Hepatocyte (in vitro differentiated cells): ENCODE measurements around the gene CYP20A1.

ENCODE experiments used
- EZH2 ChIP-seq: fragments of 200-600 bp; sonication (generic); IDR thresholded peaks from 2 replicates; pipeline ENCODE4 v1.6.1; 2016; ENCODE audit warnings: antibody characterized with exemption, mild to moderate bottlenecking, borderline replicate concordance
- EZH2phosphoT487 ChIP-seq: fragments of 200-600 bp; sonication (generic); IDR thresholded peaks from one replicate; pipeline ENCODE4 v1.6.1; 2018; ENCODE audit warnings: antibody characterized with exemption, mild to moderate bottlenecking, low read depth, moderate library complexity; ENCODE audit not compliant: unreplicated experiment, severe bottlenecking
- TF ChIP-seq, protein P1 (sequence below): fragments of 200-600 bp; sonication (generic); IDR thresholded peaks from 2 replicates; pipeline ENCODE4 v1.5.1; 2016; ENCODE audit warnings: antibody characterized with exemption, mild to moderate bottlenecking; ENCODE audit not compliant: poor library complexity

GRCh38 chr2:203338322-203338721 lies 99.5 kb downstream of the CYP20A1 start:
- TF ChIP-seq, protein P1, sequence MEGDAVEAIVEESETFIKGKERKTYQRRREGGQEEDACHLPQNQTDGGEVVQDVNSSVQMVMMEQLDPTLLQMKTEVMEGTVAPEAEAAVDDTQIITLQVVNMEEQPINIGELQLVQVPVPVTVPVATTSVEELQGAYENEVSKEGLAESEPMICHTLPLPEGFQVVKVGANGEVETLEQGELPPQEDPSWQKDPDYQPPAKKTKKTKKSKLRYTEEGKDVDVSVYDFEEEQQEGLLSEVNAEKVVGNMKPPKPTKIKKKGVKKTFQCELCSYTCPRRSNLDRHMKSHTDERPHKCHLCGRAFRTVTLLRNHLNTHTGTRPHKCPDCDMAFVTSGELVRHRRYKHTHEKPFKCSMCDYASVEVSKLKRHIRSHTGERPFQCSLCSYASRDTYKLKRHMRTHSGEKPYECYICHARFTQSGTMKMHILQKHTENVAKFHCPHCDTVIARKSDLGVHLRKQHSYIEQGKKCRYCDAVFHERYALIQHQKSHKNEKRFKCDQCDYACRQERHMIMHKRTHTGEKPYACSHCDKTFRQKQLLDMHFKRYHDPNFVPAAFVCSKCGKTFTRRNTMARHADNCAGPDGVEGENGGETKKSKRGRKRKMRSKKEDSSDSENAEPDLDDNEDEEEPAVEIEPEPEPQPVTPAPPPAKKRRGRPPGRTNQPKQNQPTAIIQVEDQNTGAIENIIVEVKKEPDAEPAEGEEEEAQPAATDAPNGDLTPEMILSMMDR = no peak
- no peak for TF ChIP-seq EZH2
- no peak for TF ChIP-seq EZH2phosphoT487
